ENCODE data around the gene RCOR1. TPM values are rescaled to one million over a fixed set of nuclear protein-coding genes. Genes with fewer than 3 reads are reported as not detected.

Gene RCOR1
- total RNA-seq, 1 experiment from 2014 or later: 102 TPM

GRCh38 chr14:102590667-102591099 lies 1.8 kb upstream of the RCOR1 start:
- Histone ChIP-seq H3K27me3 (replicated peaks; ENCODE audit: insufficient read depth, low read depth, low read length, poor library complexity) (no peaks in the 10 kb centered on the region), H3K4me3 (ENCODE audit: low read depth, low read length, poor library complexity, severe bottlenecking) (peak overlapping the region; percentile 95), H3K4me1 (ENCODE audit: insufficient read depth, low read length, poor library complexity, severe bottlenecking) (peaks cover 9% of the 10 kb centered on the region), H3K9me3 (ENCODE audit: low read depth, low read length, poor library complexity, severe bottlenecking) (no peaks in the 10 kb centered on the region), H3K27ac (ENCODE audit: low read depth, low read length, poor library complexity, severe bottlenecking) (peak overlapping the region; percentile 99), H3K36me3 (ENCODE audit: insufficient read depth, low read length, poor library complexity, severe bottlenecking) (peaks cover 6% of the 10 kb centered on the region)
- no TSS peak for BruUV-seq (replicated peaks)
- intact Hi-C loops (cut with micrococcal nuclease; ENCODE audit: unreplicated experiment): loop anchor here (5.0 kb wide), 2 partner anchors 48 to 102 kb away; no protein-coding TSS in a partner anchor
- POLR2A ChIA-PET (ENCODE audit: low non-redundant PET): no interaction called here
- 0 out of 2 replicates have a peak, but pooled peaks have one; percentile 34 for TF ChIP-seq CTCF (conservative IDR thresholded peaks at IDR 0.05; ENCODE audit: low read depth, low read length)
- TF ChIP-seq EZH2 (IDR thresholded peaks at IDR 0.05; ENCODE audit: borderline replicate concordance, low read depth, low read length, poor library complexity, severe bottlenecking): no peak
- no peak for DNase-seq (ENCODE audit: low spot score)
- CTCF ChIA-PET: no interaction called here

GRCh38 chr14:102591372-102591943 lies 991 bp upstream of the RCOR1 start:
- intact Hi-C loops (cut with micrococcal nuclease; ENCODE audit: unreplicated experiment): loop anchor here (5.0 kb wide), 2 partner anchors 49 to 101 kb away; no protein-coding TSS in a partner anchor
- Histone ChIP-seq H3K4me3 (ENCODE audit: low read depth, low read length, poor library complexity, severe bottlenecking) (peak overlapping the region; percentile 95), H3K27ac (ENCODE audit: low read depth, low read length, poor library complexity, severe bottlenecking) (peak overlapping the region; percentile 99), H3K9me3 (ENCODE audit: low read depth, low read length, poor library complexity, severe bottlenecking) (no peaks in the 10 kb centered on the region), H3K36me3 (ENCODE audit: insufficient read depth, low read length, poor library complexity, severe bottlenecking) (peaks cover 8% of the 10 kb centered on the region), H3K27me3 (replicated peaks; ENCODE audit: insufficient read depth, low read depth, low read length, poor library complexity) (no peaks in the 10 kb centered on the region), H3K4me1 (ENCODE audit: insufficient read depth, low read length, poor library complexity, severe bottlenecking) (peaks cover 11% of the 10 kb centered on the region)
- ChIA-PET CTCF (no interaction called here), POLR2A (ENCODE audit: low non-redundant PET) (interaction anchor here (0.6 kb wide), 1 partner anchor 171 kb away, joined by 3 read pairs; no protein-coding TSS in a partner anchor)
- BruUV-seq (replicated peaks): TSS peak; percentile 73
- TF ChIP-seq EZH2 (IDR thresholded peaks at IDR 0.05; ENCODE audit: borderline replicate concordance, low read depth, low read length, poor library complexity, severe bottlenecking) (no peak), CTCF (conservative IDR thresholded peaks at IDR 0.05; ENCODE audit: low read depth, low read length) (no peak)
- peak; percentile 56 for DNase-seq (ENCODE audit: low spot score)

GRCh38 chr14:102592763-102593060 lies 263 bp downstream of the RCOR1 start:
- peak overlapping the region; percentile 95 for H3K4me3 ChIP-seq (ENCODE audit: low read depth, low read length, poor library complexity, severe bottlenecking)
- no TSS peak for BruUV-seq (replicated peaks)
- peaks cover 16% of the 10 kb centered on the region for H3K36me3 ChIP-seq (ENCODE audit: insufficient read depth, low read length, poor library complexity, severe bottlenecking)
- H3K27me3 ChIP-seq (replicated peaks; ENCODE audit: insufficient read depth, low read depth, low read length, poor library complexity): no peaks in the 10 kb centered on the region
- no peaks in the 10 kb centered on the region for H3K9me3 ChIP-seq (ENCODE audit: low read depth, low read length, poor library complexity, severe bottlenecking)
- peak overlapping the region; percentile 99 for H3K27ac ChIP-seq (ENCODE audit: low read depth, low read length, poor library complexity, severe bottlenecking)
- peaks cover 11% of the 10 kb centered on the region for H3K4me1 ChIP-seq (ENCODE audit: insufficient read depth, low read length, poor library complexity, severe bottlenecking)
- TF ChIP-seq CTCF (conservative IDR thresholded peaks at IDR 0.05; ENCODE audit: low read depth, low read length): no peak
- TF ChIP-seq EZH2 (IDR thresholded peaks at IDR 0.05; ENCODE audit: borderline replicate concordance, low read depth, low read length, poor library complexity, severe bottlenecking): no peak
- no peak for DNase-seq (ENCODE audit: low spot score)
- ChIA-PET CTCF (no interaction called here), POLR2A (ENCODE audit: low non-redundant PET) (no interaction called here)
- intact Hi-C loops (cut with micrococcal nuclease; ENCODE audit: unreplicated experiment): loop anchor here (2.0 to 5.0 kb wide), 3 partner anchors 50 to 100 kb away; no protein-coding TSS in a partner anchor
